NCI-H2107 treated with DMSO at 0.1 percent for 48 hours (cell line): ENCODE measurements around the gene CD79A.

ENCODE experiments used
- DNase-seq: peaks from one replicate; lab custom pipeline; 2025; ENCODE audit not compliant: unreplicated experiment; lab: John Stamatoyannopoulos, UW

CD79A gene

GRCh38 chr19:41917676-41918075 lies 40.6 kb downstream of the CD79A start:
- DNase-seq, result no peak

- no peak for DNase-seq
Observed at GRCh38 chr19:41918095-41918494, 41.0 kb downstream of the CD79A start.

- no peak for DNase-seq
Observed at GRCh38 chr19:41918653-41919244, 41.7 kb downstream of the CD79A start.

- no peak for DNase-seq
Observed at GRCh38 chr19:41919948-41920712, 43.1 kb downstream of the CD79A start.

- no peak for DNase-seq
Observed at GRCh38 chr19:41920882-41921576, 44.0 kb downstream of the CD79A start.

- DNase-seq, result no peak
Observed at GRCh38 chr19:41921577-41922576, 44.8 kb downstream of the CD79A start.

- no peak for DNase-seq
Observed at GRCh38 chr19:41922585-41922984, 45.5 kb downstream of the CD79A start.

GRCh38 chr19:41923045-41923788 lies 46.1 kb downstream of the CD79A start:
- DNase-seq, result no peak

GRCh38 chr19:41924151-41925145 lies 47.4 kb downstream of the CD79A start:
- no peak for DNase-seq

- DNase-seq, result no peak
Observed at GRCh38 chr19:41925208-41926003, 48.3 kb downstream of the CD79A start.

GRCh38 chr19:41926028-41926762 lies 49.1 kb downstream of the CD79A start:
- no peak for DNase-seq

- no peak for DNase-seq
Observed at GRCh38 chr19:41926763-41927496, 49.9 kb downstream of the CD79A start.

- DNase-seq, result no peak
Observed at GRCh38 chr19:41927497-41928192, 50.6 kb downstream of the CD79A start.

GRCh38 chr19:41928221-41928683 lies 51.2 kb downstream of the CD79A start, which contains the start of gene ERFL:
TSS of gene ERFL (minus strand) at chr19:41928449. CDS start at chr19:41912919, 15,530 bp downstream.
- DNase-seq, result no peak

GRCh38 chr19:41928754-41929535 lies 51.9 kb downstream of the CD79A start:
- no peak for DNase-seq
